ENCODE results near the gene MYRF.

MYRF gene

GRCh38 chr11:61817471-61818202 is 65.2 kb downstream of the MYRF start:
- no peak for DNase-seq (ENCODE audit: low spot score)

- DNase-seq (ENCODE audit: low spot score): no peak
Measured at GRCh38 chr11:61820174-61820573, 67.7 kb downstream of the MYRF start.

- no peak for DNase-seq (ENCODE audit: low spot score)
Measured at GRCh38 chr11:61826930-61827570, 74.6 kb downstream of the MYRF start.

- peak; percentile 97 for DNase-seq (ENCODE audit: low spot score)
Measured at GRCh38 chr11:61827571-61828378, 75.3 kb downstream of the MYRF start, which contains the start of gene FADS2. FADS2 (plus strand) TSS chr11:61828300; CDS start chr11:61828391, 91 bp downstream.

GRCh38 chr11:61828379-61828628 is 75.9 kb downstream of the MYRF start:
- no peak for DNase-seq (ENCODE audit: low spot score)

- DNase-seq (ENCODE audit: low spot score): peak; percentile 82
Measured at GRCh38 chr11:61828629-61829407, 76.4 kb downstream of the MYRF start.

- DNase-seq (ENCODE audit: low spot score): no peak
Measured at GRCh38 chr11:61829806-61830205, 77.4 kb downstream of the MYRF start.

- DNase-seq (ENCODE audit: low spot score): no peak
Measured at GRCh38 chr11:61830237-61831105, 78.0 kb downstream of the MYRF start.

GRCh38 chr11:61832207-61832606 is 79.8 kb downstream of the MYRF start:
- no peak for DNase-seq (ENCODE audit: low spot score)

GRCh38 chr11:61832754-61833153 is 80.3 kb downstream of the MYRF start:
- DNase-seq (ENCODE audit: low spot score): no peak

- no peak for DNase-seq (ENCODE audit: low spot score)
Measured at GRCh38 chr11:61833471-61833870, 81.0 kb downstream of the MYRF start.

- DNase-seq (ENCODE audit: low spot score): no peak
Measured at GRCh38 chr11:61833926-61834277, 81.5 kb downstream of the MYRF start.

- no peak for DNase-seq (ENCODE audit: low spot score)
Measured at GRCh38 chr11:61834278-61835048, 82.0 kb downstream of the MYRF start.

- no peak for DNase-seq (ENCODE audit: low spot score)
Measured at GRCh38 chr11:61836193-61836592, 83.8 kb downstream of the MYRF start.

- DNase-seq (ENCODE audit: low spot score): no peak
Measured at GRCh38 chr11:61837411-61838005, 85.1 kb downstream of the MYRF start.
